HCT116 (cell line): Measurements from ENCODE around the gene SMARCB1.

Source experiments
- EZH2 ChIP-seq: fragments of 200-600 bp; sonication (generic); IDR thresholded peaks from 2 replicates; pipeline ENCODE4 v1.6.1; 2017; ENCODE audit warnings: antibody characterized with exemption, mixed run types
- EZH2phosphoT487 ChIP-seq: fragments of 200-600 bp; IDR thresholded peaks from 2 replicates; pipeline ENCODE4 v1.6.1; 2018; ENCODE audit warnings: antibody characterized with exemption, borderline replicate concordance
- POLR2A ChIP-seq: IDR thresholded peaks from 2 replicates; pipeline ENCODE4 v1.7.0; 2011; ENCODE audit warnings: borderline replicate concordance; ENCODE audit not compliant: insufficient read depth, insufficient read length; ENCODE audit errors: extremely low read depth
- RAD21 ChIP-seq: IDR thresholded peaks from 2 replicates; pipeline ENCODE4 v1.6.1; 2012; ENCODE audit warnings: low read depth, mild to moderate bottlenecking
- SRF ChIP-seq: IDR thresholded peaks from 2 replicates; pipeline ENCODE4 v1.6.1; 2012; ENCODE audit warnings: low read depth
- ZNF274 ChIP-seq: fragments of 200-500 bp; sonication (Bioruptor generic); IDR thresholded peaks from 2 replicates; pipeline ENCODE4 v1.6.1; 2014; ENCODE audit warnings: mild to moderate bottlenecking, low read depth, low read length, inconsistent platforms
- TF ChIP-seq, protein P1 (sequence below), 3 experiments: fragments of 200-600 bp in 1 of 3; sonication (generic) in 1 of 3; IDR thresholded peaks in 2 of 3; conservative IDR thresholded peaks in 1 of 3; 2 replicates each; pipeline ENCODE4 v1.5.1; 2012 to 2017; ENCODE audit warnings: low read depth in 2 of 3, low read length in 2 of 3, antibody characterized with exemption in 1 of 3, borderline replicate concordance in 1 of 3, control low read depth in 1 of 3, mild to moderate bottlenecking in 1 of 3, mixed read lengths in 1 of 3, mixed run types in 1 of 3, moderate library complexity in 1 of 3; ENCODE audit not compliant: insufficient read depth in 1 of 3

DNA sequence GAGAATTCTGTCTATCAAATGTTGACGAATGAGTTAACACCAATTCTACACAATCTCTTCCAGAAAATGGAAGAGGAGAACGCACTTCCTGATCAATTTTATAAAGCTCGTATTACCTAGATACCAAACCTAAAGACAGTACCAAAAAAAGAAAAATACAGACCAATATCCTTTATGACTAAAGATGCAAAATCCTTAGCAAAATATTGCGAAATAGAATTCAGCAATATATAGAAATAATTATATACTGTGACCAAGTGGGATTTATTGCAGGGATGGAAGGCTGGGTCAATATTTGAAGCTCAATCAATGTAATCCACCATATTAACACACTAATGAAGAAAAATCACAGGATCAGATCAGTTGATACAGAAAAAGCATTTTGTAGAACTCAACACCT, 25.6 kb downstream of the SMARCB1 start:
- TF ChIP-seq EZH2 (no peak), EZH2phosphoT487 (no peak), SRF (no peak), RAD21 (no peak), ZNF274 (no peak), POLR2A (no peak)
- TF ChIP-seq, protein P1, sequence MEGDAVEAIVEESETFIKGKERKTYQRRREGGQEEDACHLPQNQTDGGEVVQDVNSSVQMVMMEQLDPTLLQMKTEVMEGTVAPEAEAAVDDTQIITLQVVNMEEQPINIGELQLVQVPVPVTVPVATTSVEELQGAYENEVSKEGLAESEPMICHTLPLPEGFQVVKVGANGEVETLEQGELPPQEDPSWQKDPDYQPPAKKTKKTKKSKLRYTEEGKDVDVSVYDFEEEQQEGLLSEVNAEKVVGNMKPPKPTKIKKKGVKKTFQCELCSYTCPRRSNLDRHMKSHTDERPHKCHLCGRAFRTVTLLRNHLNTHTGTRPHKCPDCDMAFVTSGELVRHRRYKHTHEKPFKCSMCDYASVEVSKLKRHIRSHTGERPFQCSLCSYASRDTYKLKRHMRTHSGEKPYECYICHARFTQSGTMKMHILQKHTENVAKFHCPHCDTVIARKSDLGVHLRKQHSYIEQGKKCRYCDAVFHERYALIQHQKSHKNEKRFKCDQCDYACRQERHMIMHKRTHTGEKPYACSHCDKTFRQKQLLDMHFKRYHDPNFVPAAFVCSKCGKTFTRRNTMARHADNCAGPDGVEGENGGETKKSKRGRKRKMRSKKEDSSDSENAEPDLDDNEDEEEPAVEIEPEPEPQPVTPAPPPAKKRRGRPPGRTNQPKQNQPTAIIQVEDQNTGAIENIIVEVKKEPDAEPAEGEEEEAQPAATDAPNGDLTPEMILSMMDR (IDR thresholded peaks at IDR 0.05 in 2 of 3, conservative IDR thresholded peaks at IDR 0.05 in 1 of 3; ENCODE audit: borderline replicate concordance in 1 of 3, insufficient read depth in 1 of 3, low read depth in 2 of 3, low read length in 2 of 3): no peak
